ENCODE data around the gene SMYD4. TPM values are rescaled to one million over a fixed set of nuclear protein-coding genes. Genes with fewer than 3 reads are reported as not detected.
"Not testable (repeated sequence)": the region's sequence is repeated elsewhere in the genome, so short reads cannot be mapped to it uniquely, and the experiment has no call there.

Gene SMYD4
- total RNA-seq, 1 experiment from 2014 or later, result 13.3 TPM

- DNase-seq (ENCODE audit: low read depth), result no peak
These were observed 43.8 kb downstream of the SMYD4 start for GRCh38 chr17:1785930-1786329.

DNA sequence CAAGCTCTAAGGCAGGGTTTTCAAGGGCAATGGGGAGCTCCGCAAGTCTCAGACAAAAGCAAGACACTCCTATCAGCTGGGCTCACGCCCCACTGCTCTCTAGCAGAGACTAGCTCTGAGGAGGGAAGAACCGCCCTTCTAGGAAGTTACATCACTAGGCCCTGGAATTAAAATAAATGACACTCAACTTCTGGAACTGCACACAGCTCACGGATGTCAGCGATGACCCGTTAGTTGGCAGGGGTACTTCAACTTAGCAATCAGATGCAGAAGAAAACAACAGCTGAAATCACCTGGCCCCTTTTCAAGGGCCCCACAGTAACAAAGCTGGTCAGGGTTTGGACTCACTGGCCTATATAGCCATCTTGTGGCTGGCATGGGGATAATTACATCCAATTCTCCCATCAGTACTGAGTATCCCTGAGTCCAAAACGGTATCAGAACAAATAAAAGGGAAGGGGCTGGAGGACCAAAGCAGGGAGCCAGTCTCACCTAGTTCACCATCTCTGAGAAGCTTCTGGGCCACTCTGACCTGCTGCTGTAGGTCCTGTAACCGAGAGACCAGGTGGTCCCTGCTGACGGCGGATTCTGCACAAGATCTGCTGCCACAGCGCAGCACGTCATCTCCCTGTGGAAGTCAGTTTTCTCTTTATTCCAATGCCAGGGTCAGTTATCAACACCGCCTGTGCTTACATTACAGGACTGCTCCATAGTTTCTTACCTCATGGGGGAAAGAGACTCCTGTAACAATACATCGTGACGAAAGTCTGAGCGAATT lies 45.7 kb downstream of the SMYD4 start:
- DNase-seq (ENCODE audit: low read depth), result peak; percentile 99

DNA sequence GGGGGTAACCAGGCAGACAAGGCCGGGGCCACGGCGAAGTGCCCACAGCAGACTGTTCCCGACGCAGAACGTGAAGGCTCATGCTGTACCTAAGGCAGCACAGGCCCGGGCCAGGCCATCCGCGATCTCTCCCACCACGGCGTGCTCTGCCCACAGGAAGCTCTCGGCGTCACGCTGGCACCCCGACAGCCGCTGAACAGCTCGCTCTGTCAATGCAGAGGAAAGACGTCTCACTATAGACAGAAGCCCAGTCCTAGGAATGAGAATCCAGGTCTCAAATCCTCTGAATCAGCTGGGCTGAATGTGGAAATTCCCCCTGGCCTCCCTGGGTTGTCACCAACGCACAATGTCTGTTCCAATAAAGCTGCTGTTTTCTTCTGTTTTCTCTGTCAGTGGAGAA lies 46.4 kb downstream of the SMYD4 start:
- no peak for DNase-seq (ENCODE audit: low read depth)

GRCh38 chr17:1782171-1782567 lies 47.5 kb downstream of the SMYD4 start:
- DNase-seq (ENCODE audit: low read depth), result no peak

GRCh38 chr17:1779571-1780131 lies 50.1 kb downstream of the SMYD4 start:
- DNase-seq (ENCODE audit: low read depth), result peak; percentile 95

DNA sequence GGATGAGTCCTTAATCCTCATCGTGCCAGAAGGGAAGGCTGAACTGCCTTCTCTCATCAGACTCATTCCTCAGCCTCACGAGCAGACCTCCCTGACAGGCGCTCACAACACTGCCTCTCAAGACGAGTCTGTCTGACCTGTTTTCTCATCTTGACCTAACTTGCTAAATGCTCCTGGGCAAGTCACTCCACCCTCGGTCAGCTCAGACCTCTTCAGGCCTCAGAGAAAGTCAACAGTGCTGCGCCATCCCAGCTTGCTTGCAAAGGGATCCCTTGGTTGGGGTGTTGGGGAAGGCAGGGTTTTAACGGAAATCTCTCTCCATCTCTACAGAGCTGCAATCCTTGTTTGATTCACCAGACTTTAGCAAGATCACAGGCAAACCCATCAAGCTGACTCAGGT lies 52.8 kb downstream of the SMYD4 start:
- no peak for DNase-seq (ENCODE audit: low read depth)

GRCh38 chr17:1776328-1776727 lies 53.4 kb downstream of the SMYD4 start:
- no peak for DNase-seq (ENCODE audit: low read depth)

- DNase-seq (ENCODE audit: low read depth), result no peak
These were observed 55.1 kb downstream of the SMYD4 start for GRCh38 chr17:1774390-1775176.

GRCh38 chr17:1773696-1774181 lies 56.0 kb downstream of the SMYD4 start:
- no peak for DNase-seq (ENCODE audit: low read depth)

GRCh38 chr17:1773000-1773695 lies 56.6 kb downstream of the SMYD4 start:
- DNase-seq (ENCODE audit: low read depth), result not testable (repeated sequence)

- no peak for DNase-seq (ENCODE audit: low read depth)
These were observed 59.8 kb downstream of the SMYD4 start for GRCh38 chr17:1769822-1770477.

DNA sequence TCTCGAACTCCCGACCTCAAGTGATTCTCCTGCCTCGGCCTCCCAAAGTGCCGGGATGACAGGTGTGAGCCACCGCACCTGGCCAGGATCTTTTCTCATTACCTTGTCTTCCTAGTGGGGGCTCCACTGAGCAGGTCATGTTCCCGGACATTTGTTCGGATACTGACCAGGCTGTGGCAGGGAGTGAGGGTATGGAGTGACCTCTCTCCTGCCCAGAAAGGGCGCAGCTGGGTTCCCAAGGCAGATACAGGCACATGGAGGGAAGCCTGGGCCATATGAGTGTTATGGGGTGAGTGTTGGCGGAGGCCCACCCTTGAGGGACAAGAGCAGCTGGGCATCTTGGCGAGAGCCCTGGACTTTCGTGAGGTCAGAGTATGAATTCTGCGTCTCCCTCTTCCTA lies 62.3 kb downstream of the SMYD4 start:
- no peak for DNase-seq (ENCODE audit: low read depth)

GRCh38 chr17:1766382-1767135 lies 63.1 kb downstream of the SMYD4 start:
- DNase-seq (ENCODE audit: low read depth), result no peak

GRCh38 chr17:1765576-1765975 lies 64.1 kb downstream of the SMYD4 start:
- no peak for DNase-seq (ENCODE audit: low read depth)

DNA sequence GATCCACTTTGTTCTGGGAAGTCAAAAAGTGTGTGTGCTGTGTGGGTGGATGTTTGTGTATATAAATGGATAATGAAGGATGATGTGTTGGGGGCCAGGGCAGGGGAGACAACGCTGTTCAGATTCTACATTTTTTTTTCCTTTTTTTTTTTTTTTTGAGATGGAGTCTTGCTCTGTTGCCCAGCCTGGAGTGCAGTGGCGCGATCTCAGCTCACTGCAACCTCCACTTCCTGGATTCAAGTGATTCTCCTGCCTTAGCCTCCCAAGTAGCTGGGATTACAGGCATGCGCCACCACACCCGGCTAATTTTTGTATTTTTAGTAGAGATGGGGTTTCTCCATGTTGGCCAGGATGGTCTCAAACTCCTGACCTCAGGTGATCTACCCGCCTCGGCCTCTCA lies 65.0 kb downstream of the SMYD4 start:
- DNase-seq (ENCODE audit: low read depth), result not testable (repeated sequence)

DNA sequence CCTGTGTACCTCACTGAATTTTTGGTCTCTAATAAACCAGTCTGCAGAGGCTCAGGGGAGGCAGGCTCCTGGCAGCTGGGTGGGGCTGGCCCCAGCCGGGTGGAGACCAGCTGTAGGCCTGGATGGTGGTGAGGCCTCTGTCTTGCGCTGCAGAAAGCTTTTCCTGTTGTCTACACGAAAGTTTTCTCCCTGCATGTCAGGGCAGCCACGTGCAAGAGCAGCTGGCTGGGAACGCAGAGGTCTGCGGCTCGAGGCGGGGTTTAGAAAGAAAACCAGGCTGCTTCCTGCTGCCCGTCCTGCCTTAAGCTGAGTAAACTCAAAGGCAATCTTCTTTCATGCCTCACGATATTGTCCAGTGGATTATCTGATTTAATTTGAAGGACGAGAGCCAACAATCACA lies 65.4 kb downstream of the SMYD4 start:
- DNase-seq (ENCODE audit: low read depth), result peak; percentile 95

GRCh38 chr17:1762901-1763898 lies 66.5 kb downstream of the SMYD4 start:
- peak; percentile 71 for DNase-seq (ENCODE audit: low read depth)

DNA sequence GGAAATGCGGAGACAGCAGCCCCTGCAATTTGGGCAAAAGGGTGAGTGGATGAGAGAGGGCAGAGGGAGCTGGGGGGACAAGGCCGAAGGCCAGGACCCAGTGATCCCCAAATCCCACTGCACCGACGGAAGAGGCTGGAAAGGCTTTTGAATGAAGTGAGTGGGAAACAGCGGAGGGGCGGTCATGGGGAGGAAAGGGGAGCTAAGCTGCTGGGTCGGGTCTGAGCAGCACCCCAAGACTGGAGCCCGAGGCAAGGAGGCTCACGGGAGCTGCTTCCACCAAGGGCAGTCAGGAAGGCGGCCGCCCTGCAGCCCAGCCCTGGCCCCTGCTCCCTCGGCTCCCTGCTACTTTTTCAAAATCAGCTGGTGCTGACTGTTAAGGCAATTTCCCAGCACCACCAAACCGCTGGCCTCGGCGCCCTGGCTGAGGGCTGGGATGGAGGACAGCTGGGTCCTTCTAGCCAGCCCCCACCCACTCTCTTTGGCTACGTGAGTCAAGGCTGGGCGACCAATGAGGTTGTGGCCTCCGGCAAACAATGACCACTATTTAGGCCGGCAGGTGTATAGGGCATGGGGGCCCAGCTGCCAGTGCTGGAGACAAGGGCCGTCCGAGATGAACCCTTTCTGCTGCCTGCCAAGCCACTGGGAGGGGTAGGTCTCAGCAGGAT lies 67.3 kb downstream of the SMYD4 start:
- peak; percentile 94 for DNase-seq (ENCODE audit: low read depth)

GRCh38 chr17:1759529-1759928 lies 70.2 kb downstream of the SMYD4 start:
- DNase-seq (ENCODE audit: low read depth), result no peak

Data from LHCN-M2 (cell line).